OCI-LY3 (cell line): ENCODE data around the gene BRCA1.

Experiments used
- CTCF ChIP-seq: fragments of 200-600, 300-600 bp; sonication (generic); IDR thresholded peaks from 2 replicates; pipeline ENCODE4 v1.5.1; 2014; ENCODE audit warnings: antibody characterized with exemption, low read length, low read depth
- EZH2phosphoT487 ChIP-seq: fragments of 200-600 bp; shearing (Covaris generic); IDR thresholded peaks from 2 replicates; pipeline ENCODE4 v1.6.1; 2018; ENCODE audit warnings: antibody characterized with exemption, mixed run types, low read depth

- TF ChIP-seq CTCF (no peak), EZH2phosphoT487 (no peak)
These were observed 111.0 kb downstream of the BRCA1 start for GRCh38 chr17:43014020-43014648.
